Measurements from ENCODE around the gene FJX1.

DNA sequence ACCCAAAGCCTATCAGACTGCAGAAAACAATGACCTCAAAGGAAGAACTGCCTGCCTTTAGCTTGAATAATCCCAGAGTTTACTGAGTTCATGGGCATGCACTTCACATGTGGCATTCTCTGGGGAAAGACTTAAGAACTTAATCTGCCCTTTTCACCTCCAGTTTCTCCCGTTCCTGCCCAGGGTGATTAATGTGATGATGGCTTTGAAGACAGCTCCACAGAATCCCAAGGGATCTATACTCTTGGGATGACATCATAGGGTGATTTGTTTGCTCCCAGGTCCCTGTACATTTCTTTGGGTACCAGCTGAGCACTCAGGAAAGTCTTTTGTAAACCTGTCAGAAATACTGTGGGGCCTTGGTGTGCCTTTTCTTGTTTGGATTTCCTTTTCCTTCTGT is 14.0 kb downstream of the FJX1 start:
- TF ChIP-seq, protein P1, sequence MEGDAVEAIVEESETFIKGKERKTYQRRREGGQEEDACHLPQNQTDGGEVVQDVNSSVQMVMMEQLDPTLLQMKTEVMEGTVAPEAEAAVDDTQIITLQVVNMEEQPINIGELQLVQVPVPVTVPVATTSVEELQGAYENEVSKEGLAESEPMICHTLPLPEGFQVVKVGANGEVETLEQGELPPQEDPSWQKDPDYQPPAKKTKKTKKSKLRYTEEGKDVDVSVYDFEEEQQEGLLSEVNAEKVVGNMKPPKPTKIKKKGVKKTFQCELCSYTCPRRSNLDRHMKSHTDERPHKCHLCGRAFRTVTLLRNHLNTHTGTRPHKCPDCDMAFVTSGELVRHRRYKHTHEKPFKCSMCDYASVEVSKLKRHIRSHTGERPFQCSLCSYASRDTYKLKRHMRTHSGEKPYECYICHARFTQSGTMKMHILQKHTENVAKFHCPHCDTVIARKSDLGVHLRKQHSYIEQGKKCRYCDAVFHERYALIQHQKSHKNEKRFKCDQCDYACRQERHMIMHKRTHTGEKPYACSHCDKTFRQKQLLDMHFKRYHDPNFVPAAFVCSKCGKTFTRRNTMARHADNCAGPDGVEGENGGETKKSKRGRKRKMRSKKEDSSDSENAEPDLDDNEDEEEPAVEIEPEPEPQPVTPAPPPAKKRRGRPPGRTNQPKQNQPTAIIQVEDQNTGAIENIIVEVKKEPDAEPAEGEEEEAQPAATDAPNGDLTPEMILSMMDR (IDR thresholded peaks at IDR 0.05 in 8 of 11, conservative IDR thresholded peaks at IDR 0.05 in 3 of 11) = no peak
- TF ChIP-seq POLR2A (IDR thresholded peaks at IDR 0.05) = no peak

Measured in spleen (tissue), 7 donors.